ENCODE results near the gene PPP1R26.
"Not testable (repeated sequence)": the region's sequence is repeated elsewhere in the genome, so short reads cannot be mapped to it uniquely, and the experiment has no call there.

- TF ChIP-seq, protein P1, sequence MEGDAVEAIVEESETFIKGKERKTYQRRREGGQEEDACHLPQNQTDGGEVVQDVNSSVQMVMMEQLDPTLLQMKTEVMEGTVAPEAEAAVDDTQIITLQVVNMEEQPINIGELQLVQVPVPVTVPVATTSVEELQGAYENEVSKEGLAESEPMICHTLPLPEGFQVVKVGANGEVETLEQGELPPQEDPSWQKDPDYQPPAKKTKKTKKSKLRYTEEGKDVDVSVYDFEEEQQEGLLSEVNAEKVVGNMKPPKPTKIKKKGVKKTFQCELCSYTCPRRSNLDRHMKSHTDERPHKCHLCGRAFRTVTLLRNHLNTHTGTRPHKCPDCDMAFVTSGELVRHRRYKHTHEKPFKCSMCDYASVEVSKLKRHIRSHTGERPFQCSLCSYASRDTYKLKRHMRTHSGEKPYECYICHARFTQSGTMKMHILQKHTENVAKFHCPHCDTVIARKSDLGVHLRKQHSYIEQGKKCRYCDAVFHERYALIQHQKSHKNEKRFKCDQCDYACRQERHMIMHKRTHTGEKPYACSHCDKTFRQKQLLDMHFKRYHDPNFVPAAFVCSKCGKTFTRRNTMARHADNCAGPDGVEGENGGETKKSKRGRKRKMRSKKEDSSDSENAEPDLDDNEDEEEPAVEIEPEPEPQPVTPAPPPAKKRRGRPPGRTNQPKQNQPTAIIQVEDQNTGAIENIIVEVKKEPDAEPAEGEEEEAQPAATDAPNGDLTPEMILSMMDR (IDR thresholded peaks at IDR 0.05) = not testable (repeated sequence)
- not testable (repeated sequence) for TF ChIP-seq POLR2AphosphoS5 (IDR thresholded peaks at IDR 0.05; ENCODE audit: insufficient read depth in 1 of 2, low read depth in 1 of 2); POLR2A (IDR thresholded peaks at IDR 0.05)
These were observed 30.1 kb upstream of the PPP1R26 start for GRCh38 chr9:135449532-135449931.
